Pancreas (tissue), 10 donors: ENCODE data around the gene AARS1. TPM values are rescaled to one million over a fixed set of nuclear protein-coding genes. Genes with fewer than 3 reads are reported as not detected.

Source experiments
- ATAC-seq, 4 donors: fragments of 200-7000 bp; cut with Tn5 transposase; one replicate each; pipeline versions ENCODE4 v1.8.0 to v1.9.1; 2020; ENCODE audit warnings: mild to moderate bottlenecking in 4 of 4, moderate library complexity in 4 of 4
- DNase-seq, 6 donors: peaks; one replicate each; pipeline ENCODE4 v3.0.0-alpha.2; 2020
- FAIRE-seq: peaks from 2 replicates; lab custom pipeline; 2012; peaks lifted over from hg19 to GRCh38; lab: Jason Lieb, UNC
- H3K27ac ChIP-seq, 4 donors: fragments of 200-600 bp; sonication (generic); 1 replicate in 3 of 4; 2 replicates in 1 of 4; pipeline versions ENCODE4 v1.5.0 to v1.8.0; 2020
- H3K27me3 ChIP-seq, 4 donors: fragments of 200-600 bp; one replicate each; pipeline ENCODE4 v1.8.0; 2021
- H3K36me3 ChIP-seq, 3 donors: fragments of 200-600 bp; sonication (generic) in 1 of 3; one replicate each; pipeline versions ENCODE4 v1.5.0 to v1.8.0; 2020 to 2021
- H3K4me1 ChIP-seq, 3 donors: fragments of 200-600 bp; one replicate each; pipeline ENCODE4 v1.8.0; 2021
- H3K4me3 ChIP-seq, 4 donors: fragments of 200-600 bp; sonication (generic) in 2 of 4; one replicate each; pipeline versions ENCODE4 v1.5.0 to v1.8.0; 2020 to 2021
- H3K9me3 ChIP-seq, 4 donors: fragments of 200-600 bp; one replicate each; pipeline ENCODE4 v1.8.0; 2021
- WGBS, 2 donors: extraction: QIAGEN DNeasy Blood & Tissue Kit; methylation state at CpG; one replicate each; pipeline ENCODE4 v1.1.7; 2013; 5-methylcytosine and 5-hydroxymethylcytosine counted together
- intact Hi-C, 3 donors: fragments of 100-400 bp; cut with DNase I; formaldehyde crosslinking; loops; one replicate each; pipeline versions ENCODE4 v1.11.1 to v1.14.2; 2022
- polyA plus RNA-seq, 2 donors: library from polyadenylated mRNA; stranded (reverse); fragments of 200-250 nt; gene quantifications; one replicate each; pipeline ENCODE4 v1.2.3, GENCODE V29; 2013
- total RNA-seq, 6 donors: library from RNA; stranded (reverse); fragmentation: NEBNext Ultra II Directional in 4 of 6; extraction: Animal tissue kit (Norgen Biotek cat#: 25700) in 4 of 6; gene quantifications; one replicate each; pipeline versions ENCODE4 v1.2.1 to v1.2.4, GENCODE V29; 2021 to 2023
- TF ChIP-seq, protein P1 (sequence below), 4 donors: fragments of 200-600 bp; sonication (generic) in 3 of 4; IDR thresholded peaks; one replicate each; pipeline versions ENCODE4 v1.5.0 to v1.8.0; 2021; ENCODE audit warnings: antibody characterized with exemption in 4 of 4
- donor health status: healthy with polysubstance abuse.
- donor health status: DM: no; HTN: no; CAD: no; lungs with moderate emphysema.
- donor health status: DM: no; HTN: no; CAD: no.
- donor health status: control.
- donor health status: control.
- donor health status: Bipolar disorder and iron deficiency.
- donor health status: DM: yes; HTN: yes; CAD: no.
- donor health status: DM: no; HTN: no; CAD: no.
- donor health status: DM: no; HTN: no; CAD: no.
- donor health status: DM: yes; HTN: yes; CAD: no.

AARS1 gene
- total and polyA plus RNA-seq, 8 donors, result 29.3 to 154 (median 45.0) TPM

DNA sequence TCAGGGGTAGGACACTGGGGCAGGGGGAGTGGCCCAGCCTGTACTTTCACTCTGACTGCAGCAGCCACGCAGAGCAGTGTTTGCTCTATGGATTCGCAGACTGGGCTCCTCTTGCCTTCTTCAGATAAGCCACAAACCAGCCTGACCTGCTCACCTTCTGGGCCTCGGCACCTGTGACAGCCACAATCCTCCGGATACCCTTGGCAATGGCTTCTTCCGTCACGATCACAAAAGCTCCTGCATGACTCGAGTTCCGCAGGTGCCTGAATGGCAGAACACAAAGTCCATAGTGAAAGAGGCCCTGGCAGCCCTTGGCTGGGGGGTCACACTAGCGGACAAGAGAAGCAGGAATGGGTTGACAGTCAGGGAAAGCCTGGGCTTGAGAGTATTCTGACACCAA, 33.7 kb downstream of the AARS1 start:
- 78 to 80% methylated on average over 9 of the region's 9 CpGs for WGBS, 2 donors
- H3K36me3 ChIP-seq, result peaks cover 0 to 75% (median 43%) of the 10 kb centered on the region in 3 donors
- H3K9me3 ChIP-seq, result no peaks in the 10 kb centered on the region
- TF ChIP-seq, protein P1, sequence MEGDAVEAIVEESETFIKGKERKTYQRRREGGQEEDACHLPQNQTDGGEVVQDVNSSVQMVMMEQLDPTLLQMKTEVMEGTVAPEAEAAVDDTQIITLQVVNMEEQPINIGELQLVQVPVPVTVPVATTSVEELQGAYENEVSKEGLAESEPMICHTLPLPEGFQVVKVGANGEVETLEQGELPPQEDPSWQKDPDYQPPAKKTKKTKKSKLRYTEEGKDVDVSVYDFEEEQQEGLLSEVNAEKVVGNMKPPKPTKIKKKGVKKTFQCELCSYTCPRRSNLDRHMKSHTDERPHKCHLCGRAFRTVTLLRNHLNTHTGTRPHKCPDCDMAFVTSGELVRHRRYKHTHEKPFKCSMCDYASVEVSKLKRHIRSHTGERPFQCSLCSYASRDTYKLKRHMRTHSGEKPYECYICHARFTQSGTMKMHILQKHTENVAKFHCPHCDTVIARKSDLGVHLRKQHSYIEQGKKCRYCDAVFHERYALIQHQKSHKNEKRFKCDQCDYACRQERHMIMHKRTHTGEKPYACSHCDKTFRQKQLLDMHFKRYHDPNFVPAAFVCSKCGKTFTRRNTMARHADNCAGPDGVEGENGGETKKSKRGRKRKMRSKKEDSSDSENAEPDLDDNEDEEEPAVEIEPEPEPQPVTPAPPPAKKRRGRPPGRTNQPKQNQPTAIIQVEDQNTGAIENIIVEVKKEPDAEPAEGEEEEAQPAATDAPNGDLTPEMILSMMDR (IDR thresholded peaks at IDR 0.05), result no peak
- no peak for DNase-seq
- intact Hi-C loops, result no loop called here
- H3K27ac ChIP-seq, result no peak overlapping the region
- no peak for ATAC-seq
- H3K4me1 ChIP-seq, result no peaks in the 10 kb centered on the region
- H3K27me3 ChIP-seq, result no peaks in the 10 kb centered on the region
- FAIRE-seq, result no peak
- H3K4me3 ChIP-seq, result no peak overlapping the region

DNA sequence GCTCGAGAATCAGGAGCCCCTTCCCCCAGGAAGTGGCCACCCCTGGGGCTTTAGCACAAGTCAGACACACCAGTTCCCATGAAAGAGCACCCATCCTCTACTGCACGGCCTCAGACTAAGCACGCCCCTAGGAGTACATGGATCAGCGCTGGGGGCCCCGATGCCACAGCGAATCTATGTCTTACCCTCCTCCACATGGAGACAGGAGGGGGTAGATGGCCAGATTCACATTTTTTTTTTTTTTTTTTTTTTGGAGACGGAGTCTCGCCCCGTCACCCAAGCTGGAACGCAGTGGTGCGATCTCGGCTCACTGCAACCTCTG, 34.4 kb downstream of the AARS1 start:
- intact Hi-C loops, result no loop called here
- FAIRE-seq (no peak), ATAC-seq (no peak), DNase-seq (no peak)
- no peaks in the 10 kb centered on the region for H3K27me3 ChIP-seq
- peaks cover 0 to 68% (median 43%) of the 10 kb centered on the region in 3 donors for H3K36me3 ChIP-seq
- H3K27ac ChIP-seq, result no peak overlapping the region
- H3K9me3 ChIP-seq, result no peaks in the 10 kb centered on the region
- peaks cover 0 to 4% (median 0%) of the 10 kb centered on the region in 3 donors for H3K4me1 ChIP-seq
- TF ChIP-seq, protein P1 (IDR thresholded peaks at IDR 0.05), result no peak
- 94 to 95% methylated on average over 8 to 12 of the region's 12 CpGs for WGBS, 2 donors
- H3K4me3 ChIP-seq, result no peak overlapping the region

DNA sequence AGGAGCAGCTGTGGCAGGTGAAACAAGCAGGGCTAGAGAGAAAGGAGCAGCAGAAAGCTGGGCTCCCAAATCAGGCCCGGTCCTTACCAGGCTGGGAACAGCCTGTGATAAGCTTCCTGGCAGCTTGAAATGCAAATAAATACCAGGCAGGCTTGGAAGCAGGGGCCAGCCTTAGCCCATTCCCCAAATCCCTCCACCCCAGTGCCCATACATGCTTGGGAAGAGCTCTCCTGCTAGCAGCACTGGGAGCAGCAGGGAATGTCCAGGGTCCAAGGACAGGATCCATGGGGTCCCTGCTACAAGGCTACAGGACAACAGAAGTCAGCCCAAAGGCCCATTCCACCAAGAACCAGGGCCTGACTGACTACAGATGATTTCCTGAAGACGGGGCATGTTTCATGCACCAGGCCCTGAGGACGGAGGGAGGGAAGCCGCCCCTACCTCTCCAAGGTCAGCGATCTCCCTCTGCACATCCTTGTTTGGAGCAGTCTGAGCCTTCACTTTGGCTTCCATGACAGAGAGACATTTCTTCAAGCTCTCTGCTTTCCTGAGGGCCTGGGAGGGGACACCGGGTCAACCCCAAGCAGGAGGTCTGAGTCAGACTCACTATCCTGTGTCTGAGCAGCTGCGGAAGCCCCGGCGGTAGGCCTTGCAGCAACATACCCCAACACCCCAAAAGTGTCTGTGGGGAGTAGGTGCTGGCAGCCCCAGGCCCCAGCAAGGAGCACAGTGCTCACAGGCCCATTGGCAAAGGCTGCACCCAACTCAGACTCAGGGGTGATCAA, 34.9 kb downstream of the AARS1 start:
- TF ChIP-seq, protein P1 (IDR thresholded peaks at IDR 0.05), result no peak
- Histone ChIP-seq H3K27me3 (no peaks in the 10 kb centered on the region), H3K4me1 (peaks cover 0 to 8% (median 4%) of the 10 kb centered on the region in 3 donors), H3K27ac (no peak overlapping the region), H3K36me3 (peaks cover 0 to 63% (median 42%) of the 10 kb centered on the region in 3 donors), H3K9me3 (no peaks in the 10 kb centered on the region), H3K4me3 (no peak overlapping the region)
- intact Hi-C loops, result no loop called here
- FAIRE-seq, result no peak
- ATAC-seq, result no peak
- DNase-seq, result no peak
- whole genome bisulfite sequencing, 2 donors, result 85 to 89% methylated on average over 9 of the region's 9 CpGs

DNA sequence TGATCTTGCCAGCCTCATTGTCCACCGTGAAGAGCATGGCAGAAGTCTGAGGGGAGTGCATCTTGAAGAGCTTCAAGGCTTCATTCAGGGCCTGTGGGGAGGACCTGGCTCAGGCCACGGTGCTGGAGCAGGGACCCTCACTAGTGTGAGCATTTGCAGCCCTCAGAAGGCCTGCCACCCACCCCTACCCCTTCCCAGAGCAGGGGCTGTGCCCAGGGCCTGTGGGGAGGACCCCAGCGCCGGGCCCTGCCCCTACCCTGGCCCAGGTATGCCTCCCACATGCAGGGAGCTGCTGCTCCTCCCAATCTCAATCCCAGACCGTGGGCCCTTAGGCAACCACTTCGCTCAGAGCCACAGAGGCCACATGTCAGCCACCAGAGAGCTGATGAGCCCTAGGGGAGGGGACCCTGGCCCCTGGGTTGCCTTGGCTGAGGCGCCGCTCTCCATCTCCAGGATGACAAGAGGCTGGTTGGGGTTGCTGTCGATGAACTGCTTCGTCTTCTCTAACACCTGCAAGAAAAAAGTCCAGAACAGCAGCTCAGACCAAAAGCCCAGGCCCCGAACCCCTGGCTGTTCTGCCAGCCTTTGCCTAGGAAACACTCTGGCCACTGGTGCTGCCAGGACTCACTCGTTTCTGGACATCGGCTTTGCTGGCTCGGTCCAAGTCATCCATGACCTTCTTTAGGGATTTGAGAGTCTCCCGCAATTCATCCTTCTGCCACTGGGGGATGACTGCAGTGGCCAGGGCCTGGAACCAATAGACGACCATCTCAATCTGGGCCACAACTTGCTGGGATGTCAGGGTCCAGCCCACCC, 35.8 kb downstream of the AARS1 start:
- TF ChIP-seq, protein P1 (IDR thresholded peaks at IDR 0.05), result peak in 3 of 4 donors; percentile 17 to 41 (median 29)
- no peaks in the 10 kb centered on the region for H3K9me3 ChIP-seq
- ATAC-seq (no peak), FAIRE-seq (no peak), DNase-seq (peak in 1 of 6 donors; percentile 67)
- no peaks in the 10 kb centered on the region for H3K27me3 ChIP-seq
- H3K4me3 ChIP-seq, result no peak overlapping the region
- peaks cover 0 to 8% (median 7%) of the 10 kb centered on the region in 3 donors for H3K4me1 ChIP-seq
- H3K27ac ChIP-seq, result no peak overlapping the region
- H3K36me3 ChIP-seq, result peaks cover 0 to 54% (median 34%) of the 10 kb centered on the region in 3 donors
- WGBS, 2 donors, result 83 to 87% methylated on average over 16 of the region's 16 CpGs
- intact Hi-C loops, result no loop called here
